Skin epidermis (tissue), 12 donors: ENCODE data around the gene RIMKLB.
A peak's percentile ranks its signal among the peaks of the same experiment; 100 is the strongest.
"Not testable (repeated sequence)": the region's sequence is repeated elsewhere in the genome, so short reads cannot be mapped to it uniquely, and the experiment has no call there.

Experiments used
- H3K27ac ChIP-seq, 21 experiments: fragments of 200-600 bp; sonication (generic) in 11 of 21; one replicate each; pipeline ENCODE4 v1.5.0; 2020; ENCODE audit warnings: mild to moderate bottlenecking in 3 of 21, inconsistent platforms in 2 of 21, moderate library complexity in 2 of 21
- H3K4me3 ChIP-seq, 7 experiments: fragments of 200-600 bp; sonication (generic) in 2 of 7; one replicate each; pipeline ENCODE4 v1.5.0; 2020; ENCODE audit warnings: inconsistent platforms in 2 of 7, mild to moderate bottlenecking in 2 of 7, moderate library complexity in 1 of 7

RIMKLB gene

DNA sequence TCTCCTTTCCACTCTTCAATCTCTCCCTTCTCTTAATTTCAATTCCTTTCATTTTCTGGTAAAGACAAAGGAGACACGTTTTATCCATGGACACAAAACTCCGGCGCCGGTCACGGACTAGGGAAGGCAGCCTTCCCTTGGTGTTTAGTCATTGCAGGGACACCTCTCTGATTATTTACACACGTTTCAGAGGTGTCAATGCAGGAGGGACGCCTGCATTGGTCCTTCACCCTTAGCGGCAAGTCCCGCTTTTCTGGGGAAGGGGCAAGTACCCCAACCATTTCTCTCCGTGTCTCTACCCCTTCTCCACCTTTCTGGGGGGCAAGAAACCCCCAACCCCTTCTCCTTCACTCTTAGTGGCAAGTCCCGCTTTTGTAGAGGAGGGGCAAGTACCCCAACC is 107.7 kb downstream of the RIMKLB start:
- H3K4me3 ChIP-seq, result not testable (repeated sequence)

DNA sequence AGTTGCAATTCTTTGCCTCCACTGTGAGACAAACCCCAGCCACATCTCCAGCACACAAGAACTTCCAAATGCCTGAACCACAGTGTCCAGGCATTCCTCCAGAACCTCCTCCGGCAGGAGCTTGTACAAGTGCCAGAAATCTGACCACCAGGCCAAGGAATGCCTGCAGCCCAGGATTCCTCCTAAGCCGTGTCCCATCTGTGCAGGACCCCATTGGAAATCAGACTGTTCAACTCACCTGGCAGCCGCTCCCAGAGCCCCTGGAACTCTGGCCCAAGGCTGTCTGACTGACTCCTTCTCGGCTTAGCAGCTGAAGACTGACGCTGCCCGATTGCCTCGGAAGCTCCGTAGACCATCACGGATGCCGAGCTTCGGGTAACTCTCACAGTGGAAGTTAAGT is 109.3 kb downstream of the RIMKLB start:
- not testable (repeated sequence) for H3K4me3 ChIP-seq

More for the DNA sequence above, 107.7 kb downstream of the RIMKLB start:
- not testable (repeated sequence) for H3K27ac ChIP-seq

DNA sequence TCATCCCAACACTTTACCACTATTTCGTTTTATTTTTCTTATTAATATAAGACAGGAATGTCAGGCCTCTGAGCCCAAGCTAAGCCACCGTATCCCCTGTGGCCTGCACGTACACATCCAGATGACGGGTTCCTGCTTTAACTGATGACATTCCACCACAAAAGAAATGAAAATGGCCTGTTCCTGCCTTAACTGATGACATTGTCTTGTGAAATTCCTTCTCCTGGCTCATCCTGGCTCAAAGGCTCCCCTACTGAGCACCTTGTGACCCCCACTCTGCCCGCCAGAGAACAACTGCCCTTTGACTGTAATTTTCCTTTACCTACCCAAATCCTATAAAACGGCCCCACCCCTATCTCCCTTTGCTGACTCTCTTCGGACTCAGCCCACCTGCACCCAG is 112.3 kb downstream of the RIMKLB start:
- H3K4me3 ChIP-seq, H3K27ac ChIP-seq: not testable (repeated sequence)

More for the DNA sequence above, 109.3 kb downstream of the RIMKLB start:
- H3K27ac ChIP-seq, result not testable (repeated sequence)

DNA sequence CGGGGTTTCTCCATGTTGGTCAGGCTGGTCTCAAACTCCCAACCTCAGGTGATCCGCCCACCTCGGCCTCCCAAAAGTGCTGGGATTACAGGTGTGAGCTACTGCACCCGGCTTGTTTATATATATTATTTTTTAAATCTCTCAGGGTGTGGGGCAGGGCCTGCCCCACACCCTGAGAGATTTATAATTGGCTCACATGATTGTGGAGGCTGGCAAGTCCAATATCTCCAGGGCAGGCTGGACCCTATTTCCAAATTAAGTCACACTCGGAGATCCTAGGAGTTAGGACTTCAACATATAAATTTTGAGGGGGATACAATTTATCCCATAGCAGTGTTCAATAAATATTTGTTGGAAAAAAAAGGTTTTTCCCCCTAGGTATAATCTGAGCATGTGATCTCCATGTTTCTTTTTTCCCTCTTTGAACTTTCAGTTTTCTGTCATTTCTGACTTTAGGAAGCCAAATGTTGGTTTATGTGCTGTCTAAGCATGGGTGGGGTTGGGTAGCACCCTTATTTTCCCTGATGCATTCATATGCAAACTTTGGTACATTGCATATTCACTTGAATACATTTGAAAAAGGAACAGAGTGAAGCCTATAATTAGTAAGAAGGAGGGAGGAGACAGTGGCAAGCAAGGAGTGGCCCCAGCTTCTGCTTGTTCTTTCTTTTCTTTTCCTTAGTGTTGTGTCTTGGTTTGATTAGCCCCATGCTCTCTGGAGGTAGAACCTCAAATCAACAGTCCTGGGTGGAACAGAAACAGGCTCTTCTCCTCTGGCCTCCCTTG is 116.0 kb downstream of the RIMKLB start:
- Histone ChIP-seq H3K27ac (peak overlapping the region in 2 of 21 experiments; percentile 10 to 36), H3K4me3 (no peak overlapping the region)

DNA sequence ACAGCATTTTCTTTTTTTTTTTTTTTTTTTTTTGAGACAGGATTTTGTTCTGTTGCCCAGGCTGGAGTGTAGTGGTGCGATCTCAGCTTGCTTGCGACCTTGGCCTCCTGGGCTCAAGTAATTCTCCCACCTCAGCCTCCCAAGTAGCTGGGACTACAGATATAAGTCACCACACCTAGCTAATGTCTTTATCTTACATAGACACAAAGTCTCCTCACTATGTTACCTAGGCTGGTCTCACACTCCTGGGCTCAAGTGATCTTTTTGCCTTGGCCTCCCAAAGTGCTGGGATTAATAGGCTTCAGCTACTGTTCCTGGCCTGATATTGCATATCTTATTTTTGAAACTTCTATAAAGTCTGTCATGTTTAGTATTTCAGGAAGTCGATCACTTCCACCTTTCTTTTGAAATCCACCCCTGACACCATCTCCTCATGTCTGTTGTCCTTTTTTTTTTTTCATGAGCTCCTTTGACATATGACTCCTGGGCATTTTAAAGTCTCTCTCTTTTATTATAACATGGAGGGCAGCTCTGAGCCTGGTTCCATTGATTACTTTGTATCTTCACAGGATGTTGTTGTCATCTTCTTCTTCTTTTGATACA is 118.8 kb downstream of the RIMKLB start:
- Histone ChIP-seq H3K4me3 (no peak overlapping the region), H3K27ac (no peak overlapping the region)

DNA sequence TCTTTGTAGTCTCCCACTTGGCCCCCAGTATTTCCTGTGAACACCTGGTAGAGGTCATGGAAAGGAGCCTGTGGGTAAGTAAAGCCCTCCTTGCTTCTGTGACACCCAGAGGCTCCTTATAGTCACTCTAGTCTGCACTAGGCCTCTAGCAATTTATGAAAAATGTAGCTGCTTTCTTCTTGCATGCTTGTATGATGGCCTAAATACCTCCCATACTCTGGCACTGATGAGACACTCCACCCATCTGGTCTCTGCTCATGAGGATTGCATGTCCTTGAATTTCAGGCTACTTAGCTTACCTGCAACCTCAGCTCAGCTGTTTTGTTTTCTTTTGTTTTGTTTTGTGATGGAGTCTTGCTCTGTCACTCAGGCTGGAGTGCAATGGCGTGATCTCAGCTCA is 120.1 kb downstream of the RIMKLB start:
- Histone ChIP-seq H3K27ac (peak overlapping the region in 5 of 21 experiments; percentile 5 to 57 (median 25)), H3K4me3 (no peak overlapping the region)

DNA sequence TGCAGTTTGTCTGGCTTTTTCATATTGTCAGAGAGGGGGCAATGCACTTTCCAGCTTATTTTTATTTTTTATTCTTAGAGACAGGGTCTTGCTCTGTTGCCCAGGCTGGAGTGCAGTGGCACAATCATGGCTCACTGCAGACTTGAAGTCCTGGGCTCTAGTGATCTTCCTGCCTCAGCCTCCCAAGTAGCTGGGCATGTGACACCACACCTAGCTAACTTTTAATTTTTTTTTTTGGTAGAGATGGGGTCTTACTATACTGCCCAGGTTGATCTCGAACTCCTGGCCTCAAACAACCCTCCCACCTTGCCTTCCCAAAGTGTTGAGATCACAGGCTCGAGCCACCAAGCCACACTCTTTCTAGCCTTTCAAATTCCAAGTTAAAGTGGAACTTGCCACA is 120.7 kb downstream of the RIMKLB start:
- Histone ChIP-seq H3K27ac (peak overlapping the region in 1 of 21 experiments; percentile 16), H3K4me3 (no peak overlapping the region)

DNA sequence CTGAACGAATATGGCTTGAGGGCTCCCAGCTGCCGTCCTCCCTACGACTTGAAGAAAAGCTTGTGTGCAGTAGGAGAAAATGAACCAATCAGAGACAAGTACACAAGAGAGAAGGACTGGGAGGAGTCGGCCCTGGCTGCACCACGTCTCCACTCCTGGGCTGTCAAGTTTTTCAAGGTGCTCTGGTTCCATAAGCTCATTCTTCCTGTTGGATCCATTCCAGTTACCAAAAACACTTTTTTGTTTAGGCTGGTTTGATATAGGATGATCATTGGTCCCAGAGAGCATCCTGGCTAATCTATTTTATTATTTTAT is 121.8 kb downstream of the RIMKLB start:
- no peak overlapping the region for H3K4me3 ChIP-seq
- H3K27ac ChIP-seq, result peak overlapping the region in 11 of 21 experiments; percentile 18 to 71 (median 50)

DNA sequence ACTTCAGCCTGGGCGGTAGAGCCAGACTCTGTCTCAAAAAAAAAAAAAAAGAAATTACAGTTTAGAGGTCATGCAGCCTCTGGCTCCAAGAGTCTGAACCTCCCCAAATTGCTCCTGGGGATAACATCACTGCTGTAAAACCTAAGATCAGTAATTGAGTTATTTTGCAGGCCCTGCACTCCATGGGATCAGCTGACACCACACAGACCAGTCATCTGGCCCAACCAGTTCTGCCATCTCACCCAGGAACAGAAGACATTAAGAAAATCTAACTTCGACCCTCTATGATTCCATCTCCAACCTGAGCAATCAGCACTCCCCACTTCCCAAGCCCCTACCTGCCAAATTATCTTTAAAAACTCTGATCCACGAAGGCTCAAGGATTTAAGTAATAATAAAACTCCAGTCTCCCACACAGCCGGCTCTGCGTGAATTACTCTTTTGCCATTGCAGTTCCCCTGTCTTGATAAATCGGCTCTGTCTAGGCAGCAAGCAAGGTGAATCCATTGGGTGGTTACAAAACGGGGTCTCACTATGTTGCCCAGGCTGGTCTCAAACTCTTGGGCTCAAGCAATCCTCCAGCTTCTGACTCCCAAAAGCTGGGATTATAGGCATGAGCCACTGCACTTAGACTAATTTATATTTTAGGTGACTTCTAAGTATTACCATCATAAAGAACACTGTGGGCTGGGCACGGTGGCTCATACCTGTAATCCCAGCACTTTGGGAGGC is 123.1 kb downstream of the RIMKLB start:
- H3K4me3 ChIP-seq, result not testable (repeated sequence)
- peak overlapping the region in 15 of 21 experiments; percentile 8 to 76 (median 54) for H3K27ac ChIP-seq

DNA sequence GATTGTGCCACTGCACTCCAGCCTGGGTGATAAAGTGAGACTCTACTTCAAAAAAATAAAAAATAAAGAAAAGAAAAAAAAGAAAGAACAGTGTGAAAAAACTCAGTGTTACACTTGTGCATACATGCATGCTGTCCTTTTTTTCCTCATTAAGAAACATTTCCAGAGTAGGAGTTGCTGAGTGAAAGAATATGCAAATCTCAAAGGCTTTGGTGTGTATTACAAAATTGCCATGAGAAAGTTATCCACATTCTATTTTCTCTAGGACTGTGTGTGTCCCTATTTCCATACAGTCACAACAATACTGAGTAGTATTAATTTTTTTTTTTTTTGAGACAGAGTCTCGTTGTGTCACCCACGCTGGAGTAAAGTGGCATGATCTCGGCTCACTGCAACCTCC is 123.8 kb downstream of the RIMKLB start:
- H3K27ac ChIP-seq, result peak overlapping the region in 15 of 21 experiments; percentile 8 to 76 (median 57)
- no peak overlapping the region for H3K4me3 ChIP-seq

DNA sequence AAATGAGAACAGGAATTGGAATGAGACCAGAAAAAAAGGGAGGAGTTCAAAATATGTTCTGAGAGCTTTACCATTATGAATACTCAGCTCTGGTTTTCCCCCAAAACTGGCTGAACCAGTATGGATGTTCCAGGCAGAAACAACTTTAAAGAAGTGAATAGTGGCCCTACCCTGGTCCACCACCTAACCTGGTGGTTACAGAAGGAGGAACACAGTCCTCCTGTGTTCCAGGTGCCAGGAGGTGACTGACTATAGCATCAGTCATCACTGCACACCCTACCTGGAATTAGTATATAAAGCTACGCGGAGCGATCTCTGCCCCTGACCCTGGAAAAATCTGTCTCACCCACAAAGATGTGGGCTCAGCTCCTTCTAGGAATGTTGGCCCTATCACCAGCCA is 124.5 kb downstream of the RIMKLB start, which contains the start of gene A2ML1:
A2ML1 (plus strand) TSS at position 324 of the 400 bp plus-strand sequence; CDS start at position 355, 31 bp downstream.
- Histone ChIP-seq H3K27ac (peak within 1 kb of the TSS in 16 of 21 experiments; percentile 22 to 76 (median 60)), H3K4me3 (peak within 1 kb of the TSS in 5 of 7 experiments; percentile 0 to 12 (median 5))

DNA sequence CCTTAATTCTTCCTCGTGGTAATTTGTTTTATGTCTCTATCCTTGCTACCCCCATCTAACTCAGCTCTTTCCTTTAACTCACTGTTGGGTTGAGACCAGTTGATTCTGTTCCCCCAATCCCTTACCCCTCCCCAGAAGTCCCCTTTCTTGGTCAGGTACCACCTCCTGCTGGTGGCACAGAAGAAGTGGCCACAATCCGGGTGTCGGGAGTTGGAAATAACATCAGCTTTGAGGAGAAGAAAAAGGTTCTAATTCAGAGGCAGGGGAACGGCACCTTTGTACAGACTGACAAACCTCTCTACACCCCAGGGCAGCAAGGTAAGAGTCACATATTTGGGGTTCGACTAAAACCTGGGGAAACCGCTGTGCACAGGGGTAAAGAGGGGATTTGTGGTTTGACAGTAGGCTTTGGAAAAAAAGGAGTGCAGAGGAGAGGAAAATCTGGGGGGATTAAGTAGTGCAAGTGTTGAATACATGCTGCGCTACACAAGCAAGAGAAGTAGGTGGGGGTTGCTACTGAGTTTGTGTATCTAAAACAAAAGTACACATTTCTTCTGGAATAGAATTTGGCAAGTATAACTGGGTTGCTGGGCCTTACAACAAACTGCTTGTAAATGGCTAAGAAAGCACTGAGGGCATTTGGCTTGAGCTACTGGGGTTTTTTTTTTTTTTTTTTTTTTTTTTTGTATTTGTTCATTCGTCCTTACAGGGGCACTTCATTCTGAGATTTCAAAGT is 125.9 kb downstream of the RIMKLB start:
- Histone ChIP-seq H3K4me3 (peak overlapping the region in 4 of 7 experiments; percentile 0 to 12 (median 6)), H3K27ac (peak overlapping the region in 5 of 21 experiments; percentile 36 to 69 (median 60))

DNA sequence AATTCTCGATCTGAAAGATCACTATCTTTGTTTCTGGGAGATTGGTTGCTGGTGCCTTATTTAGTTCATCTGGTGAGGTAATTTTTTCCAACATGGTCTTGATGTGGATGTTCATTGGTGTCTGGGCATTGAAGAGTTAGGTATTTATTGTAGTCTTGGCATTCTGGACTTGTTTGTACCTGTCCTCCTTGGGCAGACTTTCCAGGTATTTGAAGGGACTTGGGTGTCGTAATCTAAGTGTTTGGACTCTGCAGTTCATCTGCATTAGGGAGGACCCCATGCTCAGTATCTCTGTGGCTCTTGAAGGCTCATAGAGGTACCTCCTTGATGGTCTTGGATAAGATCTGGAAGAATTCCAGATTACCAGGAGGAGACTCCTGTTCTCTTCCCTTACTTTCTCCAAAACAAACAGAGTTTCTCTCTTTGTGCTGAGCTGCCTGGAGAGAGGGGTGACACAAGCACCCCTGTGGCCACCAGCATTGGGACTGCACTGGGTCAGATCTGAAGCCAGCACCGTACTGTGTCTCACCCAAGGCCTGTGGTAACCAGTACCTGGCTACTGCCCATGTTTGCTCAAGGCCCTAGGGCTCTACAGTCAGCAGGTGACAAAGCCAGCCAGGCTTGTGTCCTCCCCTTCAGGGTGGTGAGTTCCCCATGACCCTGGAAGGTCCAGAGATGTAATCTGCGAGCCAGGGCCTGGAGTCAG is 129.9 kb downstream of the RIMKLB start:
- Histone ChIP-seq H3K4me3 (no peak overlapping the region), H3K27ac (peak overlapping the region in 10 of 21 experiments; percentile 11 to 68 (median 44))

DNA sequence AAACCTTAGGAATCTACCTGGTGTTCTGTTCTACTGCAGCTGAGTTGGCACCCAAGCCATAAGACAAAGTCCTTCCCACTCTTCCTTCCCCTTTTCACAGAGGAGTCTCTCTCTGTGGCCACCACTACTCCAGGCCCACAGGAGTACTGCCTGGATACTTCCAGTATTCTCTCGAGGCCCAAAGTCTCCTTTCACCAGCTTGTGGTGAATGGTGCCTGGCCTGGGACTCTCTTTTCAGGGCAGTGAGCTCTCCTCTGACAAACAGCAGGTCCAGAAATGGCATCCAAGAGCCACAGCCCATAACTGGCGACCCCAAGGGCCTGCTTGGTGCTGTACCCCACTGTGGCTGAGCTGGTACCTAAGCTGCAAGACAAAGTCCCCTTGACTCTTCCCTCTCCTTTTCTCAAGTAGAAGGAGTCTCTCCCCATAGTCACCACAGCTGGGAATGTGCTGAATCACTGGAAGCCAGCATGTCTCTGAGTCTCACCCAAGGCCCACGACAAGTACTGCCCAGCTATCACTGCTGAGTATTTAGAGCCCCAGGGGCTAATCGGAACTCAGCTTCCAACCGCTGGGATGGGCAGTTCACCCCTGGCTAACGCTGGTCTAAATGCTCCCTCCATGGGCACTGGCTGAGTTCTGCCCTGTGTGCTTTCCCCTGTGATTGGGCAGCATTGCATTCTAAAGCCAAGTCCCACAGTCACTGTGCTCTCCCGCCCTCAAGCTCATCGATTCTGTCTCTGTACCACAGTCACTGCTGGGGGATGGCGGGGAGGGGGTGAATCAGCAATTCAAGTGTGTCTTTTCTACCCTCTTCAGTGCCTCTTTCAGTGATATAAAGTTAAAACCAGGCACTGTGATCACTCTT is 130.7 kb downstream of the RIMKLB start:
- Histone ChIP-seq H3K4me3 (no peak overlapping the region), H3K27ac (peak overlapping the region in 13 of 21 experiments; percentile 7 to 68 (median 36))

DNA sequence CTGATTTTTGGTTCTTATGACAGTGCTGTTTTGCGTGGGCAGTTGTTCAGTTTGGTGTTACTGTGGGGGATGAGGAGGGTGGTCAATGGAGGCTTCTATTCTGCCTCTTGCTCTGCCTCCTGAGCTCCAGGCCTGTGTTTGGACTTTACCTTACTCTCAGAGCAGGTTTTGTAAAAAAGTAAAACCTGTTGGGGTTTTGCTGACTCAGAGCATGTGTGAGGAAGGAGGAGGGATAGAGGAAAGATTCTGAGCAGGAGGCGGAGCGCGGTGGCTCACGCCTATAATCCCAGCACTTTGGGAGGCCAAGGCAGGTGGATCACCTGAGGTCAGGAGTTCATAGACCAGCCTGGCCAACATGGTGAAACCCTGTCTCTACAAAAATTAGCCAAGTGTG is 131.3 kb downstream of the RIMKLB start:
- Histone ChIP-seq H3K27ac (peak overlapping the region in 6 of 21 experiments; percentile 7 to 68 (median 58)), H3K4me3 (no peak overlapping the region)

DNA sequence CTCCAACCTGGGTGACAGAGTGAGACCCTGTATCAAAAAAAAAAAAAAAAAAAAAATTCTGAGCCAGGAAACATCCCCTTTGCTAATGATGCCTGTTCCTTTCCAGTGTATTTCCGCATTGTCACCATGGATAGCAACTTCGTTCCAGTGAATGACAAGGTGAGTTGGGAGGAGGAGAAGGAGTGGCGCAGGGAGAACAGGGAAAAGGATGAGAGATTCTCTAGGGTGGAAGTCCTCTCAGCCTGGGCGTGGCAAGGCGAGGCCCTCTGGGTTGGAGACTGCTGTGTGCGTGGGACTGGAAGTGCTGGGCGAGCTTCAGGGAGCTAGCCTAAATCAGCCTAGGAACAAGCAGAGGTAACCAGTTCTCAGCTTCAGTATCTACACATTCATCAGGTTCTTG is 131.8 kb downstream of the RIMKLB start:
- peak overlapping the region in 1 of 21 experiments; percentile 51 for H3K27ac ChIP-seq
- H3K4me3 ChIP-seq, result no peak overlapping the region

DNA sequence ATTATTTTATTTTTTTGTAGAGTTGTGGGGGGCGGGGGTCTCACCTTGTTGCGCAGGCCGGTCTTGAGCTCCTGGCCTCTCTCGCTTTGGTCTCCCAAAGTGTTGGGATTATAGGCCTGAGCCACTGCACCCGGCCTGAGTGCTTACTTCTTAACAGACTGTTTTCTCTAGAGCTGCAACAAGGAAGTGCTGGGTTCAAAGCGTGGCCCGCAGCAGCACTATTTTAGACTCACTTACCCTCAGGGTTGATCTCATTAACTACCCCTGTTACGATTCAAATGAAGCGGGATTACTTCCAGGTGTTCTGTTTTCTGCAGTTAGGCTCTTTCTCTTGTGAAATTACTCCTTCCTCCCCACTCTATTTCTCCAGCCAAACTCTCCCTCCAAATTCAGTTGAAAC is 133.3 kb downstream of the RIMKLB start:
- Histone ChIP-seq H3K4me3 (no peak overlapping the region), H3K27ac (no peak overlapping the region)

DNA sequence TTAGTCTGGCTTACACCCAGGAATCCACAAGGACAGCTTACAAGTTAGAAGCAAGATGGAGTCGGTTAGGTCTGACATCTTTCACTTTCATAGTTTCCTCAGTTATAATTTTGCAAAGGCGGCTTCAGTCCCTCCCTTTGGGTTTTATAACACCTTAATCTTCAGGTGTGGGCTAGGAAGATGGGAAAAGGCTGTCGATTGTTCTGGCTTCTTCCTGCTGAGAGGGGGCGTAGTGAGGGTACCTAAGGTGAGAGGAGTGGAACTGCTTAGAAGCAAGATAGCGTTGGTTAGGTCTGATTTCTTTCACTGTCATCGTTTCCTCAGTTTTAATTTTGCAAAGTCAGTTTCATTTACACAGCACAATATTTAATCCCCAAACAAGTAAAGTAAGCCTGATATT is 134.7 kb downstream of the RIMKLB start:
- Histone ChIP-seq H3K4me3 (no peak overlapping the region), H3K27ac (no peak overlapping the region)
